Measurements from ENCODE around the gene CLIC1. TPM values are rescaled to one million over a fixed set of nuclear protein-coding genes. Genes with fewer than 3 reads are reported as not detected.

The CLIC1 gene
- total RNA-seq, 1 donor from 2014 or later: 234 TPM

DNA sequence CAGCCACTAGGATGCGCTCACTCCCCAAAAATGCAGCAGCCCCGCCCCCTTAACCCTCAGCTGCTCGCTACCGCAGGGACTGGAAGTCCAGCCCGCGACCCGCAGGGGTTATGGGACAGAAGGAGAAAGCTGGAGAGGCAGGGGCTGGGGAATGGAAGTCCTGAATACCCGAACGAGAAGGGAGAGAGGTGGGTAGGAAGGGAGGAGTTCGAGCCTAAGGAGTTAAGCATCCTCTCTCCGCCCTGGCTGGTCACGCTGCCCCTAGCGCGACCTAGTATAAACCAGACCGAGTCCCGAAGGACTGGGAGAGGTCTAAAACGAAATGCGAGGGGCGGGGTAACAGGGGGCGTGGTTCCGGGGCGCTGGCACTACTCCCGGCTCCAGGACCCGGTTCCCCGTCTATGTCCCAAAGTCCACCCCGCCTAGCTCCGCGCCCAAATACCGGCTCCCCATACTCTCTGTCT is 6.8 kb downstream of the CLIC1 start:
- Histone ChIP-seq H3K4me1 (peaks cover 11% of the 10 kb centered on the region), H3F3A (ENCODE audit: low read depth) (peaks cover 61% of the 10 kb centered on the region), H3K79me2 (ENCODE audit: low read depth) (peaks cover 29% of the 10 kb centered on the region), H2AFZ (replicated peaks) (peak overlapping the region; percentile 70), H3K36me3 (peaks cover 5% of the 10 kb centered on the region), H3K27me3 (no peaks in the 10 kb centered on the region), H3K9ac (peak overlapping the region; percentile 48), H3K4me2 (peak overlapping the region; percentile 86), H3K27ac (peak overlapping the region; percentile 59), H3K4me3 (peak overlapping the region; percentile 99), H4K20me1 (ENCODE audit: low read depth) (peaks cover 34% of the 10 kb centered on the region), H3K9me3 (ENCODE audit: low read depth) (no peaks in the 10 kb centered on the region)
- Mint-ChIP-seq H3K4me1 (peaks cover 49% of the 10 kb centered on the region), H3K27me3 (ENCODE audit: insufficient read depth, low read depth) (peaks cover 8% of the 10 kb centered on the region), H3K9me3 (no peaks in the 10 kb centered on the region), H3K36me3 (peaks cover 50% of the 10 kb centered on the region), H3K27ac (peak overlapping the region; percentile 95), H3K4me3 (peak overlapping the region; percentile 99)
- TF ChIP-seq EZH2 (IDR thresholded peaks at IDR 0.05) (no peak), EZH2phosphoT487 (IDR thresholded peaks at IDR 0.05) (no peak)
- TF ChIP-seq, protein P1, sequence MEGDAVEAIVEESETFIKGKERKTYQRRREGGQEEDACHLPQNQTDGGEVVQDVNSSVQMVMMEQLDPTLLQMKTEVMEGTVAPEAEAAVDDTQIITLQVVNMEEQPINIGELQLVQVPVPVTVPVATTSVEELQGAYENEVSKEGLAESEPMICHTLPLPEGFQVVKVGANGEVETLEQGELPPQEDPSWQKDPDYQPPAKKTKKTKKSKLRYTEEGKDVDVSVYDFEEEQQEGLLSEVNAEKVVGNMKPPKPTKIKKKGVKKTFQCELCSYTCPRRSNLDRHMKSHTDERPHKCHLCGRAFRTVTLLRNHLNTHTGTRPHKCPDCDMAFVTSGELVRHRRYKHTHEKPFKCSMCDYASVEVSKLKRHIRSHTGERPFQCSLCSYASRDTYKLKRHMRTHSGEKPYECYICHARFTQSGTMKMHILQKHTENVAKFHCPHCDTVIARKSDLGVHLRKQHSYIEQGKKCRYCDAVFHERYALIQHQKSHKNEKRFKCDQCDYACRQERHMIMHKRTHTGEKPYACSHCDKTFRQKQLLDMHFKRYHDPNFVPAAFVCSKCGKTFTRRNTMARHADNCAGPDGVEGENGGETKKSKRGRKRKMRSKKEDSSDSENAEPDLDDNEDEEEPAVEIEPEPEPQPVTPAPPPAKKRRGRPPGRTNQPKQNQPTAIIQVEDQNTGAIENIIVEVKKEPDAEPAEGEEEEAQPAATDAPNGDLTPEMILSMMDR (IDR thresholded peaks at IDR 0.05): peak; percentile 88
- peak; percentile 97 for DNase-seq (ENCODE audit: low spot score)

DNA sequence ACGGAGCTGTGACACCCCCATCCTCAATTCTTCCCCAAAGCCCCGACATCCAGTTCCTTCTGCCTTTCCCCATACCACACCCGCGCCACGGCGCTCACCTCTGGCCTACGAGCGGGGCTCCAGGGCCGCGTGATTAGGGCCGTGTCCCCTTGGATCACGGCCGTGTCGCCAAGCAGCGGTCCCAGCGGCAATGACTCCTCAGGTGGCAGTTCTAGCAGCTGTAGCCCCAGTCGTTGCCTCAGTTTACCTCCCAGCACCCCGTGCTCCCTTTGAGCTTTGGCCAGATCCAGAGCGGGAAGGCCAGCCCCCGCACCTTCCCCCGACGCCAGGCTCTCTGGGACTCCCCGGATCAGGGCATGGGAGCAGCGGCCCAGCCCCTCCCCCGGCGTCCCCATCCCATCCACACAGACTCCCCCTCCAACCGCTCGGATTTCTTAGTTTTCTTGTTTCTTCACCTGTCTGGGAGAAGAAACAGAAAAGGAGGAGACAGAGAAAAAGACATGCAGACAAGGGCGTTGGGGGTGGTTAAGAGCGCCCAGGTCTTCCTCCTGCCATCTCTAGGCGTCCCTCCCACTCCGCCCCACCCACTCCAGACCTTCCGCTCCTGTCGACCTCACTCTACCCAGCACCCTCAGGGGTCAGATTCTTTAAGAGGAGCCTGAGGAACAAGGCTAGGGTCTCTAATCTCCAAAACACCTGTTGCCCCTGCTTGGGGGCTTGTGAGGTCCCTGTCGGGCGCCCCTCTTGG is 7.4 kb downstream of the CLIC1 start, which contains the start of gene DDAH2:
DDAH2 (minus strand) TSS at position 533 of the 748 bp plus-strand sequence; CDS start at position 395, 138 bp downstream.
- peaks cover 66% of the 10 kb centered on the region for H3F3A ChIP-seq (ENCODE audit: low read depth)
- DNase-seq (ENCODE audit: low spot score): no peak
- H3K4me2 ChIP-seq: peak within 1 kb of the TSS; percentile 86
- H3K4me3 Mint-ChIP-seq: peak within 1 kb of the TSS; percentile 99
- TF ChIP-seq, protein P1 (IDR thresholded peaks at IDR 0.05): no peak
- TF ChIP-seq EZH2phosphoT487 (IDR thresholded peaks at IDR 0.05) (no peak), EZH2 (IDR thresholded peaks at IDR 0.05) (no peak)
- peaks cover 28% of the 10 kb centered on the region for H4K20me1 ChIP-seq (ENCODE audit: low read depth)
- no peaks in the 10 kb centered on the region for H3K9me3 Mint-ChIP-seq
- no peaks in the 10 kb centered on the region for H3K27me3 ChIP-seq
- H3K79me2 ChIP-seq (ENCODE audit: low read depth): peaks cover 23% of the 10 kb centered on the region
- peak within 1 kb of the TSS; percentile 64 for H3K9ac ChIP-seq
- peak within 1 kb of the TSS; percentile 95 for H3K27ac Mint-ChIP-seq
- peaks cover 8% of the 10 kb centered on the region for H3K27me3 Mint-ChIP-seq (ENCODE audit: insufficient read depth, low read depth)
- H3K36me3 ChIP-seq: peaks cover 5% of the 10 kb centered on the region
- H2AFZ ChIP-seq (replicated peaks): peak within 1 kb of the TSS; percentile 70
- peaks cover 7% of the 10 kb centered on the region for H3K4me1 ChIP-seq
- peak within 1 kb of the TSS; percentile 99 for H3K4me3 ChIP-seq
- H3K4me1 Mint-ChIP-seq: peaks cover 49% of the 10 kb centered on the region
- peaks cover 55% of the 10 kb centered on the region for H3K36me3 Mint-ChIP-seq
- H3K9me3 ChIP-seq (ENCODE audit: low read depth): no peaks in the 10 kb centered on the region
- peak within 1 kb of the TSS; percentile 59 for H3K27ac ChIP-seq

DNA sequence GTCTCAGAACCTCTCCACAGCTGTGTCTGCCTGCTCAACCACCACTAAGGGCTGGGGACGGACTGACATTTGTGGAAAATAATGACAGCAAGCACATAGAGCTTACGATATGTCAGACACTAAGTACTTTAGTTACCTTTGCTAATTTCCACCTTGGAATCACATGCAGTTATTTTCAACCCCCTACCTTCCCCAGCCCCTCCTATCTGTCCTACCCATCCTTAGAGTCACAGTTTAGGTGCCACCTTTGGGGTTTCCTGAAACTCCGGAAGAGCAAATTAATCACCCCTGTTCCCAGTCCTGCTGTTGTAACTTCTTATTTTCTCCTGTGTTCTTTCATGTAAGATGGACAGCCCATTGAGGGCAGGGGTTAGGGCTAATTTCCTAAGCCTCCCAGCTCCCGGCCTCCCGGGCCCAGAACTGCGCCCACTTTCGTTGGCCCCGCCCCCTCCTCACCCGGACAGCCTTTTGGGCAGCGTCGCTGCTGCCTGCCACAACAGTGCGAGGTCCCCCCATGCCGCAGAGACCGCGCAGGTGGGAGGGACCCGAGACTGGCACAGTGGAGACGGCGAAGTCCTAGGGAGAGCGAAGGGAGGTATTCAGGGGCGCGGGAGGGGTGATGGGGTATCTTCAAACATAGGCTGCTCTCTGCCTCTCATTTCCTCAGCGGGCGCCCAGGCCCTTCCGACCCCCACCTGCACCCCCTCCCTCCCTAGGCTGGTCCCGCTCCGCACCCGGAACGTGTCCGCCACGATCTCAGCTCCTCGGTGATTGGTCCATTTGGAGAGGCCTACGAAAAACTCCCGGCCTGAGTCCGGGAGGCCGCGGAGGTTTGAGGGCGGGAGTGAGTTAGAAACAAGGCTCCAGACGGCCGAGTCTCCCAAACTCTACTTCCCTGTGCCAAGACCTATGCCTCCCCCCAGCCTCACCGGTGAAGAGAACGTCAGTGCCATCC is 8.3 kb downstream of the CLIC1 start:
- H3K27me3 ChIP-seq: no peaks in the 10 kb centered on the region
- Mint-ChIP-seq H3K9me3 (no peaks in the 10 kb centered on the region), H3K4me1 (peaks cover 39% of the 10 kb centered on the region), H3K4me3 (peak overlapping the region; percentile 99), H3K27ac (peak overlapping the region; percentile 57), H3K36me3 (peaks cover 46% of the 10 kb centered on the region), H3K27me3 (ENCODE audit: insufficient read depth, low read depth) (peaks cover 10% of the 10 kb centered on the region)
- H3K9ac ChIP-seq: no peak overlapping the region
- peaks cover 19% of the 10 kb centered on the region for H3K79me2 ChIP-seq (ENCODE audit: low read depth)
- H3F3A ChIP-seq (ENCODE audit: low read depth): peaks cover 57% of the 10 kb centered on the region
- H3K4me2 ChIP-seq: peak overlapping the region; percentile 86
- H3K36me3 ChIP-seq: peaks cover 5% of the 10 kb centered on the region
- H3K4me1 ChIP-seq: peaks cover 7% of the 10 kb centered on the region
- TF ChIP-seq, protein P1 (IDR thresholded peaks at IDR 0.05): no peak
- TF ChIP-seq EZH2 (IDR thresholded peaks at IDR 0.05) (no peak), EZH2phosphoT487 (IDR thresholded peaks at IDR 0.05) (no peak)
- no peak overlapping the region for H3K27ac ChIP-seq
- peaks cover 24% of the 10 kb centered on the region for H4K20me1 ChIP-seq (ENCODE audit: low read depth)
- no peaks in the 10 kb centered on the region for H3K9me3 ChIP-seq (ENCODE audit: low read depth)
- no peak for DNase-seq (ENCODE audit: low spot score)
- H2AFZ ChIP-seq (replicated peaks): no peak overlapping the region
- H3K4me3 ChIP-seq: peak overlapping the region; percentile 99

All from neural progenitor cell (in vitro differentiated cells).